AG09309 (cell line): Measurements from ENCODE around the gene TCF20.

Experiments
- DNase-seq: peaks from one replicate; pipeline ENCODE4 v3.0.0-alpha.2; 2010; ENCODE audit warnings: low read depth
- H3K4me3 ChIP-seq: 2 replicates; pipeline ENCODE4 v1.5.1; 2011; ENCODE audit warnings: mild to moderate bottlenecking, low read depth, low read length, moderate library complexity; ENCODE audit not compliant: control insufficient read depth
- CTCF ChIP-seq: IDR thresholded peaks from 2 replicates; pipeline ENCODE4 v1.5.1; 2011; ENCODE audit warnings: mild to moderate bottlenecking, low read depth, low read length, inconsistent platforms; ENCODE audit not compliant: insufficient read depth, control insufficient read depth; ENCODE audit errors: missing control alignments

Gene TCF20

GRCh38 chr22:42314709-42315391 lies 44.4 kb upstream of the TCF20 start:
- no peak for TF ChIP-seq CTCF
- H3K4me3 ChIP-seq: no peak overlapping the region
- DNase-seq: no peak

- no peak overlapping the region for H3K4me3 ChIP-seq
- TF ChIP-seq CTCF: no peak
- DNase-seq: no peak
Measured at GRCh38 chr22:42313804-42314581, 43.5 kb upstream of the TCF20 start.

- TF ChIP-seq CTCF: no peak
- no peak overlapping the region for H3K4me3 ChIP-seq
- DNase-seq: no peak
Measured at GRCh38 chr22:42313204-42313603, 42.8 kb upstream of the TCF20 start.

GRCh38 chr22:42310291-42311015 lies 40.0 kb upstream of the TCF20 start:
- no peak overlapping the region for H3K4me3 ChIP-seq
- TF ChIP-seq CTCF: no peak
- no peak for DNase-seq

GRCh38 chr22:42309865-42310264 lies 39.4 kb upstream of the TCF20 start:
- no peak for DNase-seq
- TF ChIP-seq CTCF: no peak
- H3K4me3 ChIP-seq: no peak overlapping the region

GRCh38 chr22:42308892-42309468 lies 38.5 kb upstream of the TCF20 start:
- H3K4me3 ChIP-seq: no peak overlapping the region
- TF ChIP-seq CTCF: no peak
- DNase-seq: no peak
